ENCODE measurements around the gene B3GNT5.
A peak's percentile ranks its signal among the peaks of the same experiment; 100 is the strongest.

B3GNT5 gene

DNA sequence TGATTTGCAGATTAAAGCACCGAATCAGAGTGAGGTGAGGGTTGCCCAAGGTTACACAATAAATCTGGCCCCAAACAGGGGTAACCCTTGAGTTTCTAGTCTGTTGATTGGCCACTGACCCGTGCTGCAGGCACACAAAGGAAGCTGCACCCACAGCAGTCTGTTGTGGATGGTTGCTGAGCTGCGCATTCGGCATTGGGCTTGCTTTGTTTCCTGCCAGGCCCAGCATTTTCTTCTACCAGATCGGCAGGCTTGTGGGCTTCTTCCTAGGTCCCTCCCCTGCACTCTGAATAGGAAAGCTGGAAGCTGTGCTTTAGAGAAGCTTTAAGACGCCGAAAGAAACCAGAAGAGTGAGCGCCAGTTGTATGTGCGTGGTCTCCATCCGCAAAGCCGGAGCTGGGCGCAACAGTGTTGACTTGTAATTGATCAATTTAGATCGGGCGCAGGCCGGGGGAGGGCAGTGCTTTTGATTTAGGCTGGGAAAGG lies 12.1 kb downstream of the B3GNT5 start:
- DNase-seq (ENCODE audit: low spot score): no peak

GRCh38 chr3:183265834-183266417 lies 12.9 kb downstream of the B3GNT5 start:
- peak; percentile 20 for FAIRE-seq
- peak; percentile 72 for DNase-seq (ENCODE audit: low spot score)

More for the DNA sequence above, 12.1 kb downstream of the B3GNT5 start:
- FAIRE-seq: no peak

DNA sequence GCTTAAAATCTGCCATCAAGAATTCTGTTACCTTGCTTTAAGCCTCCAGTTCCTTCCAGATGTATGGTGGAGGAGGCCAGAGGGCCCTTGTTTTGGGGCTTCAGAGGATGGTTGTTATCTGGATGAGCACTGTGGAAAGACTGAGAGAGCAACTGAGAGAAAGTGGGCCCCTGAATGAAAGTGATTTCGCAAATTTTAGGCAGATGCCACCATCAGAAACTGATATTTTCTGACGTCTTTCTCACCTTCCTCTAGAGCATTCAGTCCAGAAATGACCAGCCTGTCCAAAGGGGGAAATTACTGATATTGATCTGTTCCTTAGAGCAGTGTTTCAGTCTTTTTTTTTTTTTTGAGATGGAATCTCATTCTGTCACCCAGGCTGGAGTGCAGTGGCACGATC lies 13.4 kb downstream of the B3GNT5 start:
- no peak for FAIRE-seq
- no peak for DNase-seq (ENCODE audit: low spot score)

DNA sequence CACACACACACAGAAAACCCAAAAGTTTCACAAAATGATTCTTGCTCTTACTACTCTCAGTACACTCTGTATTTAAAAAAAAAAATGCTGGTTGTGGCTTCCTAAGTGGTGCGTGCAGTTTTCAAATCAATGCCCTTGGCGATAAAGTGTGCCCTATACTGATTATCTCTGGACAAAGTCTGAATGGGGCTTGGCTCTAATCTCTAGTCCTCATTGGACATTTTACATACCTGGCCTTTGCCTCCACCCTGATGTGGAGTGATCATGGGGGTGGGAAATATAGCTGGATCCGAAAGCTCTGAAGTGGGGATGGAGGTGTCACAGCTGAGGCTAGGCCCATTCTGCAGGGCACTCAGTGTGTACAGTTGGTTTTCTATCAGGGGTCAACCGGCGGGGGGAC lies 14.1 kb downstream of the B3GNT5 start:
- no peak for FAIRE-seq
- DNase-seq (ENCODE audit: low spot score): no peak

- DNase-seq (ENCODE audit: low spot score): no peak
- FAIRE-seq: no peak
Observed at GRCh38 chr3:183268366-183268765, 15.3 kb downstream of the B3GNT5 start.

DNA sequence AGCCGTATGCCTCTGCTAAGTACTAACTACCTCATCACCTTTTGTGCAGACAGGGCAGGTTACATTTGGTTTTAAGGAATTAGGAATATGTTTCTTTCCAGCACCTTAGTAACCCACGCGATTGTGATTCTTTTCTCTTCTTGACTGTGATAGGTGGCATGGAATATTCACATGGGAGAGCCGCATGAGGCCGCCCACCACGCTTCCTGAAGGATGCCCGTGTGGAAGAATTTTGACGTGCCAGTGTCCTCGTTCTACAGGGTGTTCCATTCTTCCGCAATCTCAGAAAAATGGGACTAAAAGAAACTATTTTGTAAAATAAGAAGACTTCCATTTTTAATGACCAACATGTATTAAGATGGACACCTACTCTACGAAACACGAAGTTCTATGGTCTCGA lies 16.3 kb downstream of the B3GNT5 start:
- FAIRE-seq (no peak), DNase-seq (ENCODE audit: low spot score) (no peak)

GRCh38 chr3:183270344-183270743 lies 17.3 kb downstream of the B3GNT5 start:
- DNase-seq (ENCODE audit: low spot score): no peak
- FAIRE-seq: no peak

- no peak for FAIRE-seq
- DNase-seq (ENCODE audit: low spot score): no peak
Observed at GRCh38 chr3:183272142-183272541, 19.1 kb downstream of the B3GNT5 start.

DNA sequence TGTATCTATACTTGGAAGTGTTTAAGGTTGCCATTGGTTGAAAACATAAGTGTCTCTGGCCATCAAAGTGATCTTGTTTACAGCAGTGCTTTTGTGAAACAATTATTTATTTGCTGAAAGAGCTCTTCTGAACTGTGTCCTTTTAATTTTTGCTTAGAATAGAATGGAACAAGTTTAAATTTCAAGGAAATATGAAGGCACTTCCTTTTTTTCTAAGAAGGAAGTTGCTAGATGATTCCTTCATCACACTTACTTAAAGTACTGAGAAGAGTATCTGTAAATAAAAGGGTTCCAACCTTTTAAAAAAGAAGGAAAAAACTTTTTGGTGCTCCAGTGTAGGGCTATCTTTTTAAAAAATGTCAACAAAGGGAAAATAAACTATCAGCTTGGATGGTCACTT lies 19.7 kb downstream of the B3GNT5 start:
- DNase-seq (ENCODE audit: low spot score) (no peak), FAIRE-seq (no peak)

- no peak for DNase-seq (ENCODE audit: low spot score)
- no peak for FAIRE-seq
Observed at GRCh38 chr3:183274609-183275008, 21.6 kb downstream of the B3GNT5 start.

DNA sequence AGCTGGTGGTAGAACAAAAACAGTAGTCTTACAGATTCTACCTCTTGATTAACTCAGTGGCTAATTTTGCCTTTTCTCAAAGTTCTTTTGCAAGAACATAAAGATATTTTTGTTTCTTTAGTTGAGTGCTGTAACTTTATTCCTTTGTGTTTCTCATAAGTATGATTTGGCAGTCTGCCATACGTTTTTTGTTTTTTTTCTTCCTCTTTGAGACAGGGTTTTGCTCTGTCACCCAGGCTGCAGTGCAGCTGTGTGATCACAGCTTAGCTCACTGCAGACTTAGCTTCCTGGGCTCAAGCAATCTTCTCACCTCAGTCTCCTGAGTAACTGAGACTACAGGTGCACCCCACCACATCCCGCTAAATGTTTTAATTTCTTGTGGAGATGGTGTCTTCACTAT lies 22.4 kb downstream of the B3GNT5 start:
- FAIRE-seq (no peak), DNase-seq (ENCODE audit: low spot score) (no peak)

GRCh38 chr3:183275937-183276336 lies 22.9 kb downstream of the B3GNT5 start:
- DNase-seq (ENCODE audit: low spot score) (no peak), FAIRE-seq (no peak)

- DNase-seq (ENCODE audit: low spot score) (no peak), FAIRE-seq (no peak)
Observed at GRCh38 chr3:183277260-183277659, 24.2 kb downstream of the B3GNT5 start.

DNA sequence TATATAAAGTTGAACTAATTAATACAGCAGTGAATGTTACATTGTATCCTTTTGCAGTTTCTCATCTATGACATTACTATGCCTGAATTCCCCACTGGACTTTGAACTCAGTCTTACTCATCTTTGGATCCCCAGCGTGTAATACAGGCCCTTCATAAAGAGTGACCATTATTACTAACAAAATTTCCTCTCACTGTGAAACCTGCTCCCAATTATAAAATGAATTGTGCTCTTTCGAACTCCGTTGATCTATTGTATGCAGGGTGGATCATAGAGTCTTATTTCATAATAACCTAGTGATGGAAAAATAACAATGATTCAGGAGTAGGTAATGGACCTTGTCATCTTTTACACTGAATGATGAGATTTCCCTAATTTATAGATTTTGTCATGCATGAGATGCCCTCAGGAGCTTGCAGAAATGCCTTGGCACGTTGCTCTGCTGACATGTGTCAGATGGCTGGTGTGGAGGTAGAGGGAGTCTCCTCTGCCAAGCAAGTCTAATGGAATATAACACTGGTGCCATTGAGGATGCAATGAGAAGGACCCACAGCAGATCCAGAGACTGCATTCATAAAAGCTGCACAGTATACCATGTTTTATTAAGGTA lies 25.5 kb downstream of the B3GNT5 start:
- FAIRE-seq: no peak

GRCh38 chr3:183279371-183279770 lies 26.3 kb downstream of the B3GNT5 start:
- DNase-seq (ENCODE audit: low spot score) (no peak), FAIRE-seq (no peak)

More for the DNA sequence above, 25.5 kb downstream of the B3GNT5 start:
- DNase-seq (ENCODE audit: low spot score): no peak

DNA sequence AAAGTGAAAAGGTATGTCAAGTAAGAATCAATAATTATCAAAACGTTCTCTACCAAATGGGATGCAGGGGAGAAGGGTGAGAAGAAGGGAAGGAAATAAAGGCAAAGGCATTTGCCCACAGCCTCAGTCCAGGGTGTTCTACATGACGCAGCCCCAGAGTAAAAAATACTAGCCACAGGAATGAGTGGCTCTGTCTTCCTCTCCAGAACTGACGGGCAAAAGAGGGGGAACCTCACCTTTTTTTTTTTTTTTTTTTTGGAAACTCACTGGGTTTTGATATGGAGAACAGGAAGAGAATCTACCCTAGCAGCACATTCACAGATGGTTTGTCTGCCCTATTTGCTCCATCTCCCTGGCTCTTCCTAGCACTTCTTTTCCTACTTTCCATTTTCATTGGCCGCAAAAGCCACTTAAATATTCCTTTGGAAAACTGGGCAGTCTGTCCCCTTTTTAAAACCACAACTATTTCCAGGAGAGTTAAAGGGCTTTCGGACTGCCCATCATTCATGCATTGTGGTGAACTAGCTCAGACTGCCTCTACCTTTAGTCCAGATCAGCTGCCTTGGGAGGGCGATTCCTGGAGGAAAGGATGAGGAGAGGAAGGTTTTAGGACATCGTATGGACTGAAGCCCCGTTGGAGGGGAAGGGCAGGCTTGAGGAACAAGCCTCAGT lies 28.2 kb downstream of the B3GNT5 start:
- DNase-seq (ENCODE audit: low spot score) (no peak), FAIRE-seq (no peak)

DNA sequence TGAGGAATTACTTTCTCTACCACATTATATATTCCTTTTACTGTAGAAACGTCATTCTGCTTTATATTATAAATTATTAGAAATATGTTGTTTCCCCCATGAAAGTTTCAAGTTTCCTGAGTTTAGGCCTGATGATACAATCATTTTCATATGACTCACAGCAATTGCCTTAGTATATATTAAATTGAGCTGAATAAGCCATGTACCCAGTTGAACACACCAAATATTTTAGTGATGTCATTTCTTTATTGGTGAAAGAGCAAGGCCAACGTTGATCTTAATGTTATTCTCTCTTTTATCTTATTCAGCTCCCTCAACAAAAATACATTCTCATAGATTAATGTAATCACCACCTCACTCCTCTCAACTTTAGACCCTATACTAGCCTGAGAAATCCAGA lies 30.8 kb downstream of the B3GNT5 start:
- FAIRE-seq (no peak), DNase-seq (ENCODE audit: low spot score) (no peak)

DNA sequence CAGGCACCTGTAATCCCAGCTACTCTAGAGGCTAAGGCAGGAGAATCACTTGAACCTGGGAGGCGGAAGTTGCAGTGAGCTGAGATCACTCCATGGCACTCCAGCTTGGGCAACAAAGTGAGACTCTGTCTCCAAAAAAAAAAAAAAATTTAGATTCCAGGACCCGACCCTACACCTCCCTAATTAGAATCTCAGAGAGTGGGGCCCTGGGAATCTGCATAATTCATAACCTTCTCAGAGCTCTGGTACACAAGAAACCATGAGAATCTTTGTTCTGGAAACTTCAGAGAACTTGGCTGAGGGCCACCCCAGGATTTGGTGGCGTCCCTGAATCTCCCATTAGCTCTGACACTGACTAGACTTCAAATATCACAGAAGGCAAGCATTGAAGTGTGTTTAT lies 31.5 kb downstream of the B3GNT5 start:
- FAIRE-seq: no peak
- no peak for DNase-seq (ENCODE audit: low spot score)

- DNase-seq (ENCODE audit: low spot score): no peak
- no peak for FAIRE-seq
Observed at GRCh38 chr3:183285318-183285717, 32.3 kb downstream of the B3GNT5 start.

DNA sequence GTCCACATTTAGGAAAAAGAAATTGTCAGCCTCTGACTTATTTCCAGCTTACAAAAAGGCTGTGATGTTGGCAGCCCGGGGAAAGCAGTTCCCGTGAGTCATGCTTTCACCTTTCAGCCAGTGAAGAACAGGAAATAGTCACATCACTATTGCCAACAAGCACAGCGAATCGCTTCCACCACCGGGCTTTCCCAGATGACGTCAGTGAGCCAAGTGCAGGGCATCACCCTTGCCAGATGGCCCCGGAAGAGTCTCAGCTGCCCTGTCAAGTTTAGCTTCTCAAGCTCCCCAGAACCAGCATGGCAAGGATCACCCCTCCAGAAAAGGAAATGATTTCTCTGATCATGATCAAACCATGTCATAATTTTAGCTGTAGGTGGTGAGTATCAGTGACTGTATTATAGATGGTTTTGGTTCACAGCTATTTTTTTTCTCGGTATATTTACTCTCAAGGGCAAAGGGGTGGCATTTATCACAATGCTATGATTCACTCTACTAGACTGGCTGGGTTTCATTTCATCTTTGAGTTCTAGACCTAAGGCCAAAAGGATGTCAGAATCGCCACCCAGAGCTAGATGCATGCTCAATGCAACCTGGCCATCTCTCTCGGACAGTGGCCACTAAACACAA lies 32.9 kb downstream of the B3GNT5 start:
- DNase-seq (ENCODE audit: low spot score) (peak; percentile 95), FAIRE-seq (no peak)

- DNase-seq (ENCODE audit: low spot score) (no peak), FAIRE-seq (no peak)
Observed at GRCh38 chr3:183287301-183287971, 34.4 kb downstream of the B3GNT5 start.

DNA sequence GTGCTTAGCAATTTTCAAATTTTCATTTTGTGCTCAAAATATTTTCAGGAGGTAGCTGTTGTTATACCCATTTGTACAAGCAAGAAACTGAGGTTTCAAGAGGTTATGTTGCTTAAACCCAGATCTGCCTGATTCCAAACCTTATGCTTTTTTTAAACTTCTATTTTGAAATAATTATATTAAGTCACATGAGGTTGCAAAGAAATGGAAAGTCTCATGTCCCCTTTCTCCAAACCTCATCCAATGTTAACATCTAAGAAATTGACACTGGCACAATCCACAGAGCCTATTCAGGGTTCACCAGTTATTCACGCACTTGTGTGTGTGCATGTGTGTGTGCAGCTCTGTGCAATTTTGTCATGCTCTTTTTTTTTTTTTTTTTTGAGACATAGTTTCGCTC lies 35.1 kb downstream of the B3GNT5 start:
- FAIRE-seq (no peak), DNase-seq (ENCODE audit: low spot score) (no peak)

All from urothelium cell line (cell line).